IPS DF 6.9 (cell line): ENCODE measurements around the gene RUBCN.

ENCODE experiments used
- DNase-seq: peaks from one replicate; pipeline ENCODE4 v3.0.0-alpha.2; 2013; ENCODE audit warnings: low read depth, low spot score
- H3K27ac ChIP-seq: one replicate; pipeline ENCODE4 v1.5.1; 2013; ENCODE audit warnings: low read length, control low read depth
- H3K27me3 ChIP-seq: 2 replicates; pipeline ENCODE4 v1.6.1; 2013; ENCODE audit warnings: mild to moderate bottlenecking, low read length; ENCODE audit not compliant: control insufficient read depth, insufficient read depth
- H3K36me3 ChIP-seq: 2 replicates; pipeline ENCODE4 v1.6.1; 2013; ENCODE audit warnings: low read length; ENCODE audit not compliant: control insufficient read depth, insufficient read depth
- H3K4me1 ChIP-seq: 2 replicates; pipeline ENCODE4 v1.6.1; 2013; ENCODE audit warnings: low read length; ENCODE audit not compliant: control insufficient read depth, insufficient read depth
- H3K4me3 ChIP-seq: 2 replicates; pipeline ENCODE4 v1.5.1; 2013; ENCODE audit warnings: mild to moderate bottlenecking, low read length
- H3K9me3 ChIP-seq: 2 replicates; pipeline ENCODE4 v1.6.1; 2013; ENCODE audit warnings: low read length, inconsistent platforms; ENCODE audit not compliant: control insufficient read depth, insufficient read depth
- WGBS: extraction: QIAGEN DNeasy Blood & Tissue Kit; methylation state at CpG from one replicate; pipeline ENCODE4 v1.1.7; 2013; ENCODE audit warnings: mixed read lengths, missing lambda C conversion rate; ENCODE audit not compliant: insufficient read length, insufficient coverage; 5-methylcytosine and 5-hydroxymethylcytosine counted together

RUBCN gene

DNA sequence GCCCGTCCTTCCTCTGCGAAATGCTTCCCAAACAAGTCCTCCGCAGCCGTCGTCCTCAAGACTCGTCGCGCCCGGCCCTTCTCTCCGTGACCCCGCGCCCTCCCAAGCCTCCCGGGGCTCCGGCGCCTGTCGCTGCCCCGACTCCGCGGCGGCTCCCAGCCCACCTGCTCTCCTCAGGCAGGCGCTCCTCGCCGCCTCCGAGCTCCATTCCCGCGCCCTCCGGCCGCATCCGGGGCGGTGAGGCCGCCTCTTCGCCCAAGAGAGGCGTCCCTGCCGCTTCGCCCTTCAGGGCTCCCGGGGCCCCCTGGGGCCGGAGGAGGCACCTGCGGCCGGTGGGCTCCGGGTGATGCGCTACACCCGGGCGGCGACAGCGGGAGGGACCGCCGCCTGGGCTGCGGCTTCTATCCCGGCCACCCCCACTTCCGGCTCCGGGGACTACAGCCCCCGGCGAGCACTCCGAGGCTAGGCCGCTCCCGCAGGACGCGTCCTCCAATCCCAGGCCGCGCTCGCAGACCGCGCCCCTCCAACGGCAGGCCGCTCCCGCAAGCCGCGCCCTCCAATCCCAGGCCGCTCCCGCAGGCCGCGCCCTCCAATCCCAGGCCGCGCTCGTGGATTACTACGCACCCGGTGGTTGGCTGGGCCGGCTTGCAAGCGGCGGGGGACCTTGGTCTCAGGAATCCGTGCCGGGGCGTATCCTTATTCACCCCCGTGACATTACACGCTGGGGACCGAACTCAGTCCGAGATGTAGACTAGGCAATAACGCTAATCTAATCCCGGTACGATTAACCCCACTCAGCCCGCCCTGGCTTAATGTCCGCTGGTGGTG, at the start of gene RUBCN:
RUBCN (minus strand) TSS at position 414 of the 828 bp plus-strand sequence; CDS start at position 229, 185 bp downstream.
- peak within 1 kb of the TSS; percentile 97 for H3K4me3 ChIP-seq
- no peaks in the 10 kb centered on the region for H3K36me3 ChIP-seq
- WGBS: no CpG with 5 or more reads among the region's 92 CpGs
- peak; percentile 85 for DNase-seq
- 0 out of 2 replicates have a peak, but pooled peaks cover 2% of the 10 kb centered on the region for H3K4me1 ChIP-seq
- H3K9me3 ChIP-seq: no peaks in the 10 kb centered on the region
- H3K27me3 ChIP-seq: no peaks in the 10 kb centered on the region
- no peak within 1 kb of the TSS for H3K27ac ChIP-seq

DNA sequence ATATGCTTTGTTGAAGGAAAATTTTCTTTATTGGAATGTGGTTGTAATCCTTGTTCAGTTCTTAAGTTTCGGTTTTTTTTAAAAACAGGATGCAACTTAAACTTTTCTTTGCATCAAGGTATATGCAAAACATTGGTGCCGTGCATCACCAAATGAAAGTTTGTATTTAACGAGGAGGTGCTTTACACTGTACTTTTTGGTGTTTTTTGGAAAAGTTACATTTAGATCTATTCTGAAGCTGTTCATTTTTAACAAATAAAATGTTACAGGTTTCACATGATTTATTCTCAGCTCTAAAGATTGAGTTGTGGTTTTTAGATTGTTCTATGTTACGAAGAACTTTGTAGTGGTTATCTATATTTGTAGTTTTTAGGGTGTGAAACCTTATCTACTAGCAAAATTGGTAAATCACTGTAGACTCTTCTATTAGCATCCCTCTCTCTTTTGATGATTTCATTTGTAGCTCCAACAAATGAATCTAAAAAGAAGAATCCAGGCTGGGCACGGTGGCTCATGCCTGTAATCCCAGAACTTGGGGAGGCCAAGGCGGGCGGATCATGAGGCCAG, 47.4 kb upstream of the RUBCN start:
- Histone ChIP-seq H3K36me3 (peaks cover 6% of the 10 kb centered on the region; the same call in 1 of the 2 replicates), H3K4me3 (no peak overlapping the region), H3K27ac (no peak overlapping the region), H3K4me1 (no peaks in the 10 kb centered on the region), H3K9me3 (no peaks in the 10 kb centered on the region), H3K27me3 (no peaks in the 10 kb centered on the region)
- WGBS: no CpG with 5 or more reads among the region's 7 CpGs
- DNase-seq: no peak

- DNase-seq: no peak
These were observed 45.5 kb upstream of the RUBCN start for GRCh38 chr3:197782230-197782629.

DNA sequence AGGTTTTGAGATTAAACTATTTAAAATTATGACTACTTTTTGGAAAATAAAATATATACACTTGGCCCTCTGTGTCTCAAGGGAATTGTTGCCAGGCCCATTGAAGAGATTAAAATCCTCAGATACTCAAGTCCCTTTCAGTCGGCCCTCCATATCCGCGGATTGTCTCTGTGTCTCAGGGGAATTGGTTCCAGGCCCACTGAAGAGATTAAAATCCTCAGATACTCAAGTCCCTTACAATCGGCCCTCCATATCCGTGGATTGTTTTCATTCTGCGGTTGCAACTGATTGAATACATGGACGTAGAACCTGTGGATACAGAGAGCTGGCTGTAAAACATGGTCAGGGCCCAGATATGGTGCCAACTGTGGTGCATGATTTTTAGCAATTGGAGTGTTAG, 38.6 kb upstream of the RUBCN start:
- H3K27ac ChIP-seq: no peak overlapping the region
- no peaks in the 10 kb centered on the region for H3K9me3 ChIP-seq
- peaks cover 6% of the 10 kb centered on the region; the same call in 1 of the 2 replicates for H3K36me3 ChIP-seq
- no peak for DNase-seq
- WGBS: no CpG with 5 or more reads among the region's 7 CpGs
- H3K4me3 ChIP-seq: no peak overlapping the region
- no peaks in the 10 kb centered on the region for H3K27me3 ChIP-seq
- no peaks in the 10 kb centered on the region for H3K4me1 ChIP-seq

More at GRCh38 chr3:197782230-197782629, 45.5 kb upstream of the RUBCN start:
- Histone ChIP-seq H3K27me3 (no peaks in the 10 kb centered on the region), H3K4me3 (no peak overlapping the region), H3K36me3 (peaks cover 6% of the 10 kb centered on the region; the same call in 1 of the 2 replicates), H3K4me1 (no peaks in the 10 kb centered on the region), H3K9me3 (no peaks in the 10 kb centered on the region), H3K27ac (no peak overlapping the region)
- no CpG with 5 or more reads among the region's 4 CpGs for WGBS

- H3K4me1 ChIP-seq: no peaks in the 10 kb centered on the region
- H3K9me3 ChIP-seq: no peaks in the 10 kb centered on the region
- DNase-seq: no peak
- no peak overlapping the region for H3K27ac ChIP-seq
- H3K4me3 ChIP-seq: no peak overlapping the region
- H3K36me3 ChIP-seq: no peaks in the 10 kb centered on the region
- H3K27me3 ChIP-seq: no peaks in the 10 kb centered on the region
These were observed 25.1 kb upstream of the RUBCN start for GRCh38 chr3:197761784-197762183.

DNA sequence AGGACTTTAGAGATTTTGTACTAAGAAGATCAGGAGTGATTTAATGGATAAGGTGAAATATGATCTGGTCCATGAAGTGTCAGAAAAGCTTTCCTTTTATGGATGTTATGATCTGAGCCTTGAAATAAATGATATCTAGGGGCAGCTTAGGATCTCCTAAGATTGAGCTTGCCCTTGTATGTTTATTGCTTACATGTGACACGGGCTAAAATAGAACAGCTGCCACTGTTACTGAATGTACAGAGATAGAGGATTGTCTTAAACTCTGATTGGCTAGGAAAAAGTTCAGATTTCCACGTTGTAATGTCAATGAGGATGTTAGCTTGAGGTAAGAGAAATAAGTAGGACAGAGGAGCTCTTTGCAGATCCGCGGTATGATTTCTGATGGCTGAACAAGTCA, 21.8 kb upstream of the RUBCN start:
- Histone ChIP-seq H3K4me1 (no peaks in the 10 kb centered on the region), H3K9me3 (no peaks in the 10 kb centered on the region), H3K27me3 (no peaks in the 10 kb centered on the region), H3K4me3 (no peak overlapping the region), H3K27ac (no peak overlapping the region), H3K36me3 (no peaks in the 10 kb centered on the region)
- no CpG with 5 or more reads among the region's 4 CpGs for WGBS
- no peak for DNase-seq

DNA sequence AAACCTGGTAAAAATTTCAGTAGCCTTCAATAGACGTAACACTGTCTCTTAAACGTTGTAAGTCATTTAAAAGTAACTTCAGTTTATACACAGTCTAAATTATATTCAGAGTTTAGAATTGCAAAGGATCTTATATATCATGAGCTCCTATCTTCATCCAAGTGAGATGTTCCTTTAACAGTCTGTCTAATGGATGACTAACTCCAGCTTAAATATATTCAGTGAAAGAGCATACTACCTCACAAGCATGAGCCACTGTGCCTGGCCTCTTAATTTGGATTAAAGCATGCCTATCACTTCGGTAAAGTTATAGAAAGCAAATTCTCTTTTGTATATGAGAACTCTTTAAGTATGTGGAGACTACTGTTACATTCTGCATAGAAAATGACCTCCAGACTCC, 20.0 kb upstream of the RUBCN start:
- Histone ChIP-seq H3K4me3 (no peak overlapping the region), H3K27me3 (no peaks in the 10 kb centered on the region; the same call in 1 of the 2 replicates), H3K9me3 (no peaks in the 10 kb centered on the region), H3K4me1 (no peaks in the 10 kb centered on the region), H3K27ac (no peak overlapping the region), H3K36me3 (no peaks in the 10 kb centered on the region)
- no peak for DNase-seq
- WGBS: no CpG with 5 or more reads among the region's 3 CpGs

DNA sequence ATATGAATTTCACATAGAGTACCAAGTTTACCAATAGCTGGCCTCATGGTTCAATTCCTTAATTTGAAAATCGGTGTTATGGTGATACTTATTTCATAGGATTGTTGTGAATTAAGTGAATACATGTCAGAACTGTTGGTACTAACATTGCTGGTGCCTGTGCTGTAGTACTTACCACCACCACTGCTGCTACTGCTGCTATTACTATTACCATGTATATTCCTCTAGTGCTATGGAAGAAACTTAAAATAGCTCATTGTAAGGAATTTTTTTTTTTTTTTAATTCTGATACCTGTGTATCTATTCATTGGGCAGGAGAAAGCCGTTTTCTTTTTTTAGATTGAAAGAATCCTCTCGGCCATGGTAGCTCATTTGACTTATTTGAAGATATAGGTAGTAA, 16.6 kb upstream of the RUBCN start:
- no peaks in the 10 kb centered on the region for H3K36me3 ChIP-seq
- DNase-seq: no peak
- no CpG with 5 or more reads among the region's 3 CpGs for WGBS
- H3K4me1 ChIP-seq: no peaks in the 10 kb centered on the region
- H3K9me3 ChIP-seq: no peaks in the 10 kb centered on the region
- H3K27me3 ChIP-seq: no peaks in the 10 kb centered on the region; the same call in 1 of the 2 replicates
- no peak overlapping the region for H3K4me3 ChIP-seq
- H3K27ac ChIP-seq: no peak overlapping the region

- no CpG with 5 or more reads among the region's 5 CpGs for WGBS
- Histone ChIP-seq H3K36me3 (no peaks in the 10 kb centered on the region), H3K4me3 (no peak overlapping the region), H3K27me3 (no peaks in the 10 kb centered on the region; the same call in 1 of the 2 replicates), H3K27ac (no peak overlapping the region), H3K4me1 (no peaks in the 10 kb centered on the region), H3K9me3 (no peaks in the 10 kb centered on the region)
- DNase-seq: no peak
These were observed 15.4 kb upstream of the RUBCN start for GRCh38 chr3:197752107-197752506.

- no peak for DNase-seq
- no CpG with 5 or more reads among the region's 36 CpGs for WGBS
- H3K36me3 ChIP-seq: no peaks in the 10 kb centered on the region
- no peak overlapping the region for H3K27ac ChIP-seq
- no peaks in the 10 kb centered on the region for H3K9me3 ChIP-seq
- peak overlapping the region; percentile 78; the same call in 1 of the 2 replicates for H3K4me3 ChIP-seq
- no peaks in the 10 kb centered on the region for H3K4me1 ChIP-seq
- H3K27me3 ChIP-seq: no peaks in the 10 kb centered on the region; the same call in 1 of the 2 replicates
These were observed 14.4 kb upstream of the RUBCN start for GRCh38 chr3:197750858-197751737.
